CD4-positive, alpha-beta T cell treated with Interleukin-12 subunit alpha and Interleukin-12 subunit beta, for 1 hour (primary cell): ENCODE data around the gene CEBPG.

ENCODE experiments used
- DNase-seq: peaks from one replicate; pipeline ENCODE4 v3.0.0-alpha.2; 2020

CEBPG gene

GRCh38 chr19:33355535-33355934 is 18.0 kb upstream of the CEBPG start:
- DNase-seq, result no peak

- no peak for DNase-seq
Measured at GRCh38 chr19:33357556-33357955, 16.0 kb upstream of the CEBPG start.

GRCh38 chr19:33358408-33358807 is 15.1 kb upstream of the CEBPG start:
- DNase-seq, result no peak

- no peak for DNase-seq
Measured at GRCh38 chr19:33359581-33359980, 13.9 kb upstream of the CEBPG start.

- DNase-seq, result no peak
Measured at GRCh38 chr19:33362508-33363228, 10.8 kb upstream of the CEBPG start.

GRCh38 chr19:33363476-33363875 is 10.0 kb upstream of the CEBPG start:
- no peak for DNase-seq

GRCh38 chr19:33365691-33366090 is 7.8 kb upstream of the CEBPG start:
- no peak for DNase-seq

GRCh38 chr19:33366127-33366526 is 7.4 kb upstream of the CEBPG start:
- no peak for DNase-seq

GRCh38 chr19:33366897-33367296 is 6.6 kb upstream of the CEBPG start:
- DNase-seq, result no peak

- DNase-seq, result no peak
Measured at GRCh38 chr19:33368074-33368864, 5.2 kb upstream of the CEBPG start.

GRCh38 chr19:33370783-33371182 is 2.7 kb upstream of the CEBPG start:
- no peak for DNase-seq

- peak; percentile 7 for DNase-seq
Measured at GRCh38 chr19:33374236-33374714, 766 bp downstream of the CEBPG start.

GRCh38 chr19:33375156-33375836 is 1.8 kb downstream of the CEBPG start:
- no peak for DNase-seq

GRCh38 chr19:33375837-33376159 is 2.3 kb downstream of the CEBPG start:
- DNase-seq, result no peak

GRCh38 chr19:33376423-33376822 is 2.9 kb downstream of the CEBPG start:
- no peak for DNase-seq

GRCh38 chr19:33376941-33377557 is 3.5 kb downstream of the CEBPG start:
- no peak for DNase-seq

- no peak for DNase-seq
Measured at GRCh38 chr19:33377586-33378475, 4.3 kb downstream of the CEBPG start.

- DNase-seq, result no peak
Measured at GRCh38 chr19:33379151-33379829, 5.8 kb downstream of the CEBPG start.

GRCh38 chr19:33381101-33381500 is 7.6 kb downstream of the CEBPG start:
- DNase-seq, result no peak

GRCh38 chr19:33382006-33382405 is 8.5 kb downstream of the CEBPG start:
- DNase-seq, result no peak

- DNase-seq, result no peak
Measured at GRCh38 chr19:33382982-33383381, 9.5 kb downstream of the CEBPG start.
